Calu3 (cell line): Measurements from ENCODE around the gene KIF21B. TPM values are rescaled to one million over a fixed set of nuclear protein-coding genes. Genes with fewer than 3 reads are reported as not detected.

Source experiments
- BruUV-seq: library from RNA; stranded (reverse); fragments of 400-500 nt; replicated peaks from 2 replicates; lab custom pipeline; 2021; lab: Mats Ljungman, UMichigan
- CTCF ChIA-PET: fragments of 300-600 bp; sonication (Branson Sonifier 250); formaldehyde crosslinking; loops from one replicate; lab custom pipeline; 2022; ENCODE audit warnings: antibody characterized with exemption; lab: Charles Lee
- DNase-seq: peaks from one replicate; pipeline ENCODE4 v3.0.0; 2022
- H3K27ac Mint-ChIP-seq: one replicate; pipeline ENCODE4 v1.8.0; 2022; ENCODE audit warnings: mixed read lengths; ENCODE audit not compliant: unreplicated experiment
- H3K27me3 Mint-ChIP-seq: one replicate; pipeline ENCODE4 v1.8.0; 2022; ENCODE audit warnings: mixed read lengths; ENCODE audit not compliant: unreplicated experiment
- H3K36me3 Mint-ChIP-seq: one replicate; pipeline ENCODE4 v1.8.0; 2022; ENCODE audit warnings: mild to moderate bottlenecking, moderate library complexity, mixed read lengths; ENCODE audit not compliant: insufficient read depth, unreplicated experiment
- H3K4me1 Mint-ChIP-seq: one replicate; pipeline ENCODE4 v1.8.0; 2022; ENCODE audit warnings: mild to moderate bottlenecking, low read depth, mixed read lengths; ENCODE audit not compliant: unreplicated experiment
- H3K4me3 Mint-ChIP-seq: one replicate; pipeline ENCODE4 v1.8.0; 2022; ENCODE audit warnings: mild to moderate bottlenecking, low read depth, moderate library complexity, mixed read lengths; ENCODE audit not compliant: unreplicated experiment
- H3K9me3 Mint-ChIP-seq: one replicate; pipeline ENCODE4 v1.8.0; 2022; ENCODE audit warnings: low read depth, mixed read lengths; ENCODE audit not compliant: unreplicated experiment
- intact Hi-C: fragments of 100-400 bp; cut with micrococcal nuclease; formaldehyde crosslinking; loops from one replicate; pipeline ENCODE4 v1.10.0; 2022; ENCODE audit not compliant: unreplicated experiment
- total RNA-seq: library from RNA; stranded (reverse); gene quantifications from 2 replicates; pipeline ENCODE4 v1.2.3, GENCODE V29; 2022
- TF ChIP-seq, protein P1 (sequence below): fragments of 200-600 bp; IDR thresholded peaks from one replicate; pipeline ENCODE4 v1.8.0; 2022; ENCODE audit warnings: antibody characterized with exemption; ENCODE audit not compliant: unreplicated experiment

Gene KIF21B
- total RNA-seq, 1 experiment from 2014 or later, result 6.7 TPM

DNA sequence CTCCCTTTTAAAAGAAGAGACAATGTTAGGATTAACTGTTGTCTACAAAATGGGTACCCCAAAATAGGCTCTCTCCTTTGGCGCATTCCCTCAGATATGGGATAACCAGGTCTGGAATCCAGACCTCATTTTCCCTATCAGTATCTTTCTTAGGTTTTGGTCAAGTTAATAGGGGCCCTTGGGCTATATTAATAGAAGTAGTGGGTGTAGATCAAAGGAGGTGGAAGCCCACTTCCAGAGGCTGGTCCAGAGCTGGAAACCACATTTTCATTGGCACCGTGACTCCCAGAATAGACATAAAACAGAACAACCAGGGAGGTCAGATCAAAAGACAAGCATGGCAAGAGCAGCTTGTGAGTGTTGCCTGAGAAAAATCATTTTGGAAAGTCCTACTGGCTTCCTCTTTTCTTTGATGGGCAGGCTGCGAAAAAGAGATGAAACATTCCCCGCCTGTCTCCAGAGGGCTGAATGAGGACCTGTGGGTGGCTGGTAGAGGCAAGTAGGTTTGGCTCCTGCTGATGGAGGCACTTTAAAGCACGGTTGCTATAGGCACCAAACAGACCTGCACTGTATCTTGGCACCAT is 25.8 kb upstream of the KIF21B start:
- H3K9me3 Mint-ChIP-seq, result no peaks in the 10 kb centered on the region
- TF ChIP-seq, protein P1, sequence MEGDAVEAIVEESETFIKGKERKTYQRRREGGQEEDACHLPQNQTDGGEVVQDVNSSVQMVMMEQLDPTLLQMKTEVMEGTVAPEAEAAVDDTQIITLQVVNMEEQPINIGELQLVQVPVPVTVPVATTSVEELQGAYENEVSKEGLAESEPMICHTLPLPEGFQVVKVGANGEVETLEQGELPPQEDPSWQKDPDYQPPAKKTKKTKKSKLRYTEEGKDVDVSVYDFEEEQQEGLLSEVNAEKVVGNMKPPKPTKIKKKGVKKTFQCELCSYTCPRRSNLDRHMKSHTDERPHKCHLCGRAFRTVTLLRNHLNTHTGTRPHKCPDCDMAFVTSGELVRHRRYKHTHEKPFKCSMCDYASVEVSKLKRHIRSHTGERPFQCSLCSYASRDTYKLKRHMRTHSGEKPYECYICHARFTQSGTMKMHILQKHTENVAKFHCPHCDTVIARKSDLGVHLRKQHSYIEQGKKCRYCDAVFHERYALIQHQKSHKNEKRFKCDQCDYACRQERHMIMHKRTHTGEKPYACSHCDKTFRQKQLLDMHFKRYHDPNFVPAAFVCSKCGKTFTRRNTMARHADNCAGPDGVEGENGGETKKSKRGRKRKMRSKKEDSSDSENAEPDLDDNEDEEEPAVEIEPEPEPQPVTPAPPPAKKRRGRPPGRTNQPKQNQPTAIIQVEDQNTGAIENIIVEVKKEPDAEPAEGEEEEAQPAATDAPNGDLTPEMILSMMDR, result no peak
- H3K27ac Mint-ChIP-seq, result no peak overlapping the region
- no peaks in the 10 kb centered on the region for H3K36me3 Mint-ChIP-seq
- H3K4me3 Mint-ChIP-seq, result no peak overlapping the region
- intact Hi-C loops, result no loop called here
- peaks cover 90% of the 10 kb centered on the region for H3K27me3 Mint-ChIP-seq
- CTCF ChIA-PET, result interaction anchor here (2.2 kb wide), 1 partner anchor 77 kb away, joined by 5 read pairs; no protein-coding TSS in a partner anchor
- no peaks in the 10 kb centered on the region for H3K4me1 Mint-ChIP-seq
- BruUV-seq, result no TSS peak
- DNase-seq, result no peak

- CTCF ChIA-PET, result interaction anchor here (2.2 kb wide), 1 partner anchor 77 kb away, joined by 5 read pairs; no protein-coding TSS in a partner anchor
- no peak for DNase-seq
- intact Hi-C loops, result no loop called here
- no peak overlapping the region for H3K27ac Mint-ChIP-seq
- no peaks in the 10 kb centered on the region for H3K4me1 Mint-ChIP-seq
- BruUV-seq, result no TSS peak
- TF ChIP-seq, protein P1, result no peak
- no peaks in the 10 kb centered on the region for H3K36me3 Mint-ChIP-seq
- peaks cover 90% of the 10 kb centered on the region for H3K27me3 Mint-ChIP-seq
- no peaks in the 10 kb centered on the region for H3K9me3 Mint-ChIP-seq
- no peak overlapping the region for H3K4me3 Mint-ChIP-seq
Observed at GRCh38 chr1:201048521-201048920, 25.0 kb upstream of the KIF21B start.

DNA sequence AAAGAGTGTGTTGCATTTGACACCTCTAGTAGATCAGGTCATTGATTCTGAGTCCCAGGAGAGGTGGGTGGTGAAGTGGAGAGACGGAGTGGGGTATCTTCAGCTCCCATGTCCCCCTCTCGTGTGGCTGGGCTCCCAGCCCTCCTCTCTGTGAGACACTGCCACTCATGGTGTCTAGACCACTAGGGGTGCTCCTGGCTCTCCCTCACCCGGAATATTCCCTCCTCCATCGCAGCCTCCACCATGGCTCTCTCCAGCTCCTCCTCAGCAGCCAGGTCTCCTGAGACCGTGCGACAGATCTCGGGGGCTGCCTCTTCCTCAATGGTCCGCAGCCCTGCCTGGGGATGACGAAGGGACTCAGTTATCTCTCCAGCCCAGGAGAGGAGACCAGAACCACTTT is 20.6 kb upstream of the KIF21B start:
- TF ChIP-seq, protein P1, result no peak
- CTCF ChIA-PET, result interaction anchor here (3.1 kb wide), 1 partner anchor 72 kb away, joined by 45 read pairs; no protein-coding TSS in a partner anchor
- Mint-ChIP-seq H3K9me3 (no peaks in the 10 kb centered on the region), H3K27me3 (peaks cover 50% of the 10 kb centered on the region), H3K27ac (no peak overlapping the region), H3K4me1 (no peaks in the 10 kb centered on the region), H3K36me3 (no peaks in the 10 kb centered on the region), H3K4me3 (no peak overlapping the region)
- no peak for DNase-seq
- intact Hi-C loops, result loop anchor here (5.0 kb wide), 1 partner anchor 422 kb away; the partner anchor contains the start of gene KIF14
- no TSS peak for BruUV-seq

DNA sequence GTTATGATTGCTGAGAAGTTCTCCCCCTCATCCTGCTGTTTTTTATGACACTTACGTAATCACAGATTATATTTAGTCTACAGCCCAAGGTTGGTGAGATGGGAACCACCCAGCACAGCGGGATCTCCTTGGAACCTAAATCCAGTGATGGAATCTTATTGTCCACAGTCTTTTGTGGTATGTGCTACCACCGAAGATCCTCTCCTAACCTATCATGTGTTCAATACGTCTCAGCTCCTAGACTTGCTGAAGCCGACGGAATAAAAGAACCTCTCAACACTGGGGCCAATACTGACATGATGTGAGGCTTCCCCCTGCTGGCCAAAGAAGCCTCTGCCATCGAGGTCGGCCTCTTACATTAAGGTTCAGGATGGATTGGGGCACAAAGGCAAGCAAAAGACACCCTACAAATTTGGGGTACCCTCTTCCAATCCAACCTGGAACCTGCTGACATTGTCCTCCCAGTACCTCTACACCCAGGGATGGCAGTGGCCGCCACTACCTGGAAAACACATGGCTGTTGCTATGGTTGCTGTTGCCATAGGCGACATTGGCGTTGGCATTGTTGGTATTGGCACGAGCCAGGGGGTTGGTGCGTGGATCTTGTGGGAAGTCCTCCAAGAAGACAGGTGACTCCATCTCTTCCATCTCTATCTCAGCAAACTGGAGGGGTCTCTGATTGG is 19.4 kb upstream of the KIF21B start:
- Mint-ChIP-seq H3K27me3 (peaks cover 38% of the 10 kb centered on the region), H3K36me3 (no peaks in the 10 kb centered on the region), H3K4me3 (no peak overlapping the region), H3K27ac (no peak overlapping the region), H3K9me3 (no peaks in the 10 kb centered on the region), H3K4me1 (no peaks in the 10 kb centered on the region)
- BruUV-seq, result no TSS peak
- DNase-seq, result peak; percentile 75
- CTCF ChIA-PET, result interaction anchor here (0.6 to 3.1 kb wide), 6 partner anchors 15 to 421 kb away, joined by 4 to 45 read pairs (median 6); no protein-coding TSS in a partner anchor
- intact Hi-C loops, result loop anchor here (1.0 to 5.0 kb wide), 3 partner anchors 71 to 421 kb away; partner anchors contain the start of gene KIF14
- TF ChIP-seq, protein P1, result peak; percentile 90
